HepG2 (cell line): Measurements from ENCODE around the gene ZNF813. TPM values are rescaled to one million over a fixed set of nuclear protein-coding genes. Genes with fewer than 3 reads are reported as not detected.
A peak's percentile ranks its signal among the peaks of the same experiment; 100 is the strongest.

Source experiments
- ARID4A ChIP-seq: sonication (generic); formaldehyde crosslinking; IDR thresholded peaks from 2 replicates; pipeline ENCODE4 v1.5.0; 2020; ENCODE audit warnings: mild to moderate bottlenecking, missing genetic modification reagents, borderline replicate concordance
- DMAP1 ChIP-seq: IDR thresholded peaks from 2 replicates; pipeline ENCODE4 v1.6.1; 2016
- DNMT3B ChIP-seq: conservative IDR thresholded peaks from 2 replicates; pipeline ENCODE4 v1.6.1; 2016; ENCODE audit warnings: missing biosample characterization, control low read depth
- HMG20B ChIP-seq: conservative IDR thresholded peaks from 2 replicates; pipeline ENCODE4 v1.6.1; 2016; ENCODE audit warnings: missing genetic modification reagents, missing compliant biosample characterization
- REL ChIP-seq: sonication (generic); formaldehyde crosslinking; conservative IDR thresholded peaks from 2 replicates; pipeline ENCODE4 v1.8.0; 2022; ENCODE audit warnings: mild to moderate bottlenecking, missing genetic modification reagents, moderate library complexity
- TFAP4 ChIP-seq: sonication (generic); IDR thresholded peaks from 2 replicates; pipeline ENCODE4 v1.6.1; 2016; ENCODE audit warnings: low read depth, borderline replicate concordance
- ZKSCAN1 ChIP-seq: fragments of 150-350 bp; IDR thresholded peaks from 2 replicates; pipeline ENCODE4 v1.6.1; 2014; ENCODE audit warnings: low read length
- ZNF142 ChIP-seq: sonication (generic); formaldehyde crosslinking; IDR thresholded peaks from 2 replicates; pipeline ENCODE4 v1.4.0; 2020; ENCODE audit warnings: missing genetic modification reagents
- ZNF724P ChIP-seq: sonication (generic); formaldehyde crosslinking; IDR thresholded peaks from 2 replicates; pipeline ENCODE4 v1.8.0; 2022; ENCODE audit warnings: missing genetic modification reagents, borderline replicate concordance
- polyA plus RNA-seq, 8 experiments: library from polyadenylated mRNA; depleted of rRNA in 3 of 8; stranded (reverse) in 7 of 8; unstranded in 1 of 8; fragments of >200 nt; fragmentation: Illumina TruSeq in 4 of 8; extraction: Trizol in 4 of 8; gene quantifications; 2 replicates each; pipeline versions ENCODE4 v1.2.1 to v1.2.3, GENCODE V29; 2011 to 2016; ENCODE audit warnings: low read depth in 4 of 8, missing spikeins in 1 of 8, mixed read lengths in 1 of 8; ENCODE audit not compliant: insufficient read depth in 1 of 8
- total RNA-seq, 5 experiments: library from RNA; depleted of rRNA; stranded (reverse); fragments of >200 nt; fragmentation: Illumina TruSeq; extraction: Trizol; gene quantifications; 2 replicates each; pipeline ENCODE4 v1.2.3, GENCODE V29; 2016; ENCODE audit warnings: low read depth in 1 of 5
- TF ChIP-seq, protein P1 (sequence below): sonication (generic); formaldehyde crosslinking; IDR thresholded peaks from 2 replicates; pipeline ENCODE4 v1.9.0; 2021; ENCODE audit warnings: missing genetic modification reagents, borderline replicate concordance
- TF ChIP-seq, protein P2 (sequence below): IDR thresholded peaks from 2 replicates; pipeline ENCODE4 v1.6.1; 2016; ENCODE audit warnings: missing compliant biosample characterization, missing genetic modification reagents, borderline replicate concordance

ZNF813 gene
- total and polyA plus RNA-seq, 2 of the 13 experiments (the other 11 are each of a cell fraction or from before 2014, with no cell fraction given) = 2.1 to 8.9 TPM

- no peak for TF ChIP-seq DMAP1 (CRISPR knock-in tag)
- no peak for TF ChIP-seq HMG20B
- no peak for TF ChIP-seq ZNF142 (CRISPR knock-in tag)
- TF ChIP-seq ZNF724P (CRISPR knock-in tag) = no peak
- no peak for TF ChIP-seq DNMT3B
- TF ChIP-seq TFAP4 = peak; percentile 70; the same call in 1 of the 2 replicates
- no peak for TF ChIP-seq REL (CRISPR knock-in tag)
- TF ChIP-seq ZKSCAN1 = no peak
- TF ChIP-seq, protein P1, sequence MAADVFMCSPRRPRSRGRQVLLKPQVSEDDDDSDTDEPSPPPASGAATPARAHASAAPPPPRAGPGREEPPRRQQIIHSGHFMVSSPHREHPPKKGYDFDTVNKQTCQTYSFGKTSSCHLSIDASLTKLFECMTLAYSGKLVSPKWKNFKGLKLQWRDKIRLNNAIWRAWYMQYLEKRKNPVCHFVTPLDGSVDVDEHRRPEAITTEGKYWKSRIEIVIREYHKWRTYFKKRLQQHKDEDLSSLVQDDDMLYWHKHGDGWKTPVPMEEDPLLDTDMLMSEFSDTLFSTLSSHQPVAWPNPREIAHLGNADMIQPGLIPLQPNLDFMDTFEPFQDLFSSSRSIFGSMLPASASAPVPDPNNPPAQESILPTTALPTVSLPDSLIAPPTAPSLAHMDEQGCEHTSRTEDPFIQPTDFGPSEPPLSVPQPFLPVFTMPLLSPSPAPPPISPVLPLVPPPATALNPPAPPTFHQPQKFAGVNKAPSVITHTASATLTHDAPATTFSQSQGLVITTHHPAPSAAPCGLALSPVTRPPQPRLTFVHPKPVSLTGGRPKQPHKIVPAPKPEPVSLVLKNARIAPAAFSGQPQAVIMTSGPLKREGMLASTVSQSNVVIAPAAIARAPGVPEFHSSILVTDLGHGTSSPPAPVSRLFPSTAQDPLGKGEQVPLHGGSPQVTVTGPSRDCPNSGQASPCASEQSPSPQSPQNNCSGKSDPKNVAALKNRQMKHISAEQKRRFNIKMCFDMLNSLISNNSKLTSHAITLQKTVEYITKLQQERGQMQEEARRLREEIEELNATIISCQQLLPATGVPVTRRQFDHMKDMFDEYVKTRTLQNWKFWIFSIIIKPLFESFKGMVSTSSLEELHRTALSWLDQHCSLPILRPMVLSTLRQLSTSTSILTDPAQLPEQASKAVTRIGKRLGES (CRISPR knock-in tag) = no peak
- TF ChIP-seq, protein P2, sequence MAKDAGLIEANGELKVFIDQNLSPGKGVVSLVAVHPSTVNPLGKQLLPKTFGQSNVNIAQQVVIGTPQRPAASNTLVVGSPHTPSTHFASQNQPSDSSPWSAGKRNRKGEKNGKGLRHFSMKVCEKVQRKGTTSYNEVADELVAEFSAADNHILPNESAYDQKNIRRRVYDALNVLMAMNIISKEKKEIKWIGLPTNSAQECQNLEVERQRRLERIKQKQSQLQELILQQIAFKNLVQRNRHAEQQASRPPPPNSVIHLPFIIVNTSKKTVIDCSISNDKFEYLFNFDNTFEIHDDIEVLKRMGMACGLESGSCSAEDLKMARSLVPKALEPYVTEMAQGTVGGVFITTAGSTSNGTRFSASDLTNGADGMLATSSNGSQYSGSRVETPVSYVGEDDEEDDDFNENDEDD (CRISPR knock-in tag) = peak; percentile 92
- peak; percentile 94 for TF ChIP-seq ARID4A
Observed at GRCh38 chr19:53520547-53521372, 53.2 kb downstream of the ZNF813 start (continued).
